ENCODE results near the gene SDCBP2. TPM values are rescaled to one million over a fixed set of nuclear protein-coding genes. Genes with fewer than 3 reads are reported as not detected.
"Not testable (repeated sequence)": the region's sequence is repeated elsewhere in the genome, so short reads cannot be mapped to it uniquely, and the experiment has no call there.

Gene SDCBP2
- total RNA-seq, 4 donors from 2014 or later, result 90.2 to 175 (median 134) TPM

DNA sequence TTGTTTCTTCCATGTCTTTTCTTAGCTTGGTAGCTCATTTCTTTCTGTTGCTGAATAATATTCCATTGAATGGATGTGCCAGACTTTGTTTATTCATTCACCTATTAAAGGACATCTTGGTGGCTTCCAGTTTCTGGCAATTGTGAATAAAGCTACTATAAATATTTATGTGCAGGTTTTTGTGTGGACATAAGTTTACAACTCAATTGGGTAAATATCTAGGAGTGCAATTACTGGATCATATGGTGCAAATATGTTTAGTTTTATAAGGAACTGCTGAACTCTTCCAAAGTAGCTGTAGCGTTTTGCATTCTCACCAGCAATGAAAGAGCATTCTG, 16.8 kb upstream of the SDCBP2 start:
- H3K27ac ChIP-seq, result no peak overlapping the region
- H3K4me1 ChIP-seq, result no peaks in the 10 kb centered on the region
- DNase-seq, result no peak
- WGBS, 2 donors, result 80 to 89% methylated on average over 1 of the region's 1 CpG
- intact Hi-C loops (cut with DNase I), result no loop called here
- TF ChIP-seq, protein P1, sequence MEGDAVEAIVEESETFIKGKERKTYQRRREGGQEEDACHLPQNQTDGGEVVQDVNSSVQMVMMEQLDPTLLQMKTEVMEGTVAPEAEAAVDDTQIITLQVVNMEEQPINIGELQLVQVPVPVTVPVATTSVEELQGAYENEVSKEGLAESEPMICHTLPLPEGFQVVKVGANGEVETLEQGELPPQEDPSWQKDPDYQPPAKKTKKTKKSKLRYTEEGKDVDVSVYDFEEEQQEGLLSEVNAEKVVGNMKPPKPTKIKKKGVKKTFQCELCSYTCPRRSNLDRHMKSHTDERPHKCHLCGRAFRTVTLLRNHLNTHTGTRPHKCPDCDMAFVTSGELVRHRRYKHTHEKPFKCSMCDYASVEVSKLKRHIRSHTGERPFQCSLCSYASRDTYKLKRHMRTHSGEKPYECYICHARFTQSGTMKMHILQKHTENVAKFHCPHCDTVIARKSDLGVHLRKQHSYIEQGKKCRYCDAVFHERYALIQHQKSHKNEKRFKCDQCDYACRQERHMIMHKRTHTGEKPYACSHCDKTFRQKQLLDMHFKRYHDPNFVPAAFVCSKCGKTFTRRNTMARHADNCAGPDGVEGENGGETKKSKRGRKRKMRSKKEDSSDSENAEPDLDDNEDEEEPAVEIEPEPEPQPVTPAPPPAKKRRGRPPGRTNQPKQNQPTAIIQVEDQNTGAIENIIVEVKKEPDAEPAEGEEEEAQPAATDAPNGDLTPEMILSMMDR (IDR thresholded peaks at IDR 0.05), result no peak
- no peak for TF ChIP-seq POLR2A (IDR thresholded peaks at IDR 0.05)
- H3K4me3 ChIP-seq, result no peak overlapping the region
- peaks cover 0 to 6% (median 0%) of the 10 kb centered on the region in 3 donors for H3K9me3 ChIP-seq
- no peaks in the 10 kb centered on the region for H3K27me3 ChIP-seq
- H3K36me3 ChIP-seq, result peaks cover 0 to 7% (median 0%) of the 10 kb centered on the region in 3 donors

DNA sequence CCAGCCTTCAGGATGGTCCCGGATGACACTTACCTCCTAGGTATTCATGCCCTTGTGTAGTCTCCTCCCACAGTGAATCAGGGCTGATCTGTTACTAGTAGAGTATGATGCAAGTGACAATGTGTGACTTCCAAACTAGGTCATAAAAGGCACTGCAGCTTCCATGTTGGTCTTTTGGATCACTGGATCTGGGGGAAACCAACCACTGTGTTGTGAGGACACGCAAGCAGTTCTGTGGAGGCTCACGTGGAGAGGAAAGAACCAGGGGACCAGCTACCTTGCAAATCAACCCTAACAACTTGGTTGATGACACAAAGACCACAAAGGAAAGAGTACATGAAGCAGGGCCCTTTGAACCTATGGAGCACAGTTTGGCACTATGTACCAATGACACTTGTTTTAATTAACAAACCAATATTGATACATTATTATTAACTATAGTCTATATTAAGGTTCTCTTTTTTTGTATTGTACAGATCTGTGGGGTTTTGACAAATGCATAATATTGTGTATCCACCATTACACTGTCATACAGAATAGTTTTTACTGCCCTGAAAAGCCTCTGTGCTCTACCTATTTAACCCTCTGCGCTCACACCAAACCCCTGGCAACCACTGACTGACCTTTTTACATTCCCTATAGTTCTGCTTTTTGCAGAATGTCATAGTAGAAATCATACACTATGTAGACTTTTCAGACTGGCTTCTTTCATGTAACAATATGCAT, 16.3 kb upstream of the SDCBP2 start:
- peaks cover 0 to 6% (median 0%) of the 10 kb centered on the region in 3 donors for H3K9me3 ChIP-seq
- WGBS, 2 donors, result 86 to 94% methylated on average over 4 of the region's 4 CpGs
- no peak for TF ChIP-seq POLR2A (IDR thresholded peaks at IDR 0.05)
- H3K4me3 ChIP-seq, result no peak overlapping the region
- intact Hi-C loops (cut with DNase I), result no loop called here
- DNase-seq, result no peak
- no peaks in the 10 kb centered on the region for H3K27me3 ChIP-seq
- H3K27ac ChIP-seq, result no peak overlapping the region
- peaks cover 0 to 2% (median 0%) of the 10 kb centered on the region in 3 donors for H3K36me3 ChIP-seq
- H3K4me1 ChIP-seq, result no peaks in the 10 kb centered on the region

DNA sequence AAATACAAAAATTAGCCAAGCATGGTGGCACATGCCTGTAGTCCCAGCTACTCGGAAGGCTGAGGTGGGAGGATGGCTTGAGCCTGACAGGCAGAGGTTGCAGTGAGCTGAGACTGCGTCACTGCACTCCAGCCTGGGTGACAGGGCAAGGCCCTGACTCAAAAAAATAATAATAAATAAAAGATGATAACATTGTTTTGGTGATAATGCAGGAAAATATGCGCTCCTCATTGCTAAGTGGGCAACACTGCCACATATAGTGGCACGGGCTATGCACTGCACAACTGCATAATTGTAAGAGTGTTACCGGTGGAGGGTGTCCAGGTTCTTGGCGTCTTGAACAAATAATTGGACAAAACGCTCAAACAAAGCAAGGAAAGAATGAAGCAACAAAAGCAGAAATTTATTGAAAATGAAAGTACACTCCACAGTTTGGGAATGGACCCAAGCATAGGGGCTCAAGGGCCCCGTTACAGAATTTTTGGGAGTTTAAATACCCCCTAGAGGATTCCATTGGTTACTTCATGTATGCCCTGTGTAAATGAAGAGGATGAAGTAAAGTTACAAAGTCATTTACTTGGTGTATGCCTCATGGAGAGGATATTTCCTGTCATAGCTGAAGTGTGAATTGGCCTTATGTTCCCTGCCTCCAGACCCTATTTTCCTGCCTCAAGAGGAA, 14.6 kb upstream of the SDCBP2 start:
- TF ChIP-seq, protein P1 (IDR thresholded peaks at IDR 0.05), result peak in 1 of 6 experiments; percentile 8
- WGBS, 2 donors, result 81 to 86% methylated on average over 8 of the region's 8 CpGs
- H3K27me3 ChIP-seq; H3K4me3 ChIP-seq; H3K36me3 ChIP-seq; H3K27ac ChIP-seq; H3K4me1 ChIP-seq; intact Hi-C loops (cut with DNase I); H3K9me3 ChIP-seq; DNase-seq: not testable (repeated sequence)

DNA sequence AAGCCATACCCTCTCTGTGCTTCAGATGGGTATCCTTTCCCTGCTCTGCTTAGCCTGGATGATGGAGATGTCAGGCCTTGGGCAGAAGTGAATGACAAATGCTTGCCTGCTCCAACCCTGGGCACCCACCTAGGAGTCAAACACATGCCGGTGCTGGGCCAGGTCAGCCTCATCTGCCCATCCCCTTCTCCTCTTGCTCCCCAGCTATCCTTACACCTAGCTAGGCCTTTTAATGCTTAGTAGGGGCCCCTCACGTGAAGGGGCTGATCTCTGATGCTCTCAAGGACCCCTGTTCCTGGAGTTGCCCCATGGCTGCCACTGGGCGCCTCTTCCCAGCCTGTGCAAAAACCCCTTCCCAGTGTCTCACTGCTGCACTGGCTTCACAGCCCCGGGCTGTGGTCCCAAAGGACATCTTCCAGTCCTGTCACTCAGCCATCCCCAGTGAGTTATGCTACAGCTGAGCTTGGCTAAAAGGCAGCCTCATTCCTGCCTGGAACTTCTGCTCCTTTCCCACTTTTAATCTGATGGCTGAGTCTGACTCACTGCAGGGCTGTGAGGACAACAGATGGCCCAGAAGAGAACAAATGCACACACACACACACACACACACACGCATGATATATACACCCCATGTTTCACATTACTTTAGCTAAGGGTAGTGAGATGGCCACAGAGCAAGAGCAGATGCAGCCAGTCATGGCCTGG, 12.8 kb upstream of the SDCBP2 start:
- WGBS, 2 donors, result 82 to 85% methylated on average over 3 to 5 of the region's 5 CpGs
- Histone ChIP-seq H3K27me3 (no peaks in the 10 kb centered on the region), H3K4me1 (peaks cover 5 to 15% (median 5%) of the 10 kb centered on the region in 3 donors), H3K4me3 (no peak overlapping the region), H3K9me3 (no peaks in the 10 kb centered on the region), H3K36me3 (no peaks in the 10 kb centered on the region), H3K27ac (no peak overlapping the region)
- TF ChIP-seq, protein P1 (IDR thresholded peaks at IDR 0.05), result no peak
- TF ChIP-seq POLR2A (IDR thresholded peaks at IDR 0.05), result no peak
- intact Hi-C loops (cut with DNase I), result no loop called here
- DNase-seq, result no peak

DNA sequence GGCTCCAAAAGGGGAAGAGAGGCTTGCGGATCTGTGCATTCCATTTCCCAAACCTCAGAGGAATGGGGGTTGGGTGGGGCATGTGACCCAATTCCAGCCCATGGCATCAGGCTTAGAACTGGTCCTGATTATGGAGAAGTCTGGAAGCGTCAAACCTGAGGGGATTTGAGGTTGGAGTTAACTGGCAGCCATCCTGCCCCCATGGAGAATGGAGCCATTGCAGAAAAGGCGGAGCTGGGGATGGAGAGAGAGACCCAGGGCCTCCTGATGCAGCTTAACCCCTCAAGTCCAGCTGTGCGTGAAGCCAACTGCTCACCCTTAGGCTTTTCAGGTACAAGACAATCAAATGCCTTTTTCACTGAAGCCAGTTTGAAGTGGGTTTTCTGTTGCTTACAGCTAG, 9.9 kb upstream of the SDCBP2 start:
- no peak for DNase-seq
- no peak overlapping the region for H3K27ac ChIP-seq
- H3K4me1 ChIP-seq, result peaks cover 10 to 40% (median 19%) of the 10 kb centered on the region in 3 donors
- TF ChIP-seq, protein P1 (IDR thresholded peaks at IDR 0.05), result no peak
- no peak for TF ChIP-seq POLR2A (IDR thresholded peaks at IDR 0.05)
- H3K4me3 ChIP-seq, result no peak overlapping the region
- peaks cover 0 to 6% (median 0%) of the 10 kb centered on the region in 3 donors for H3K36me3 ChIP-seq
- WGBS, 2 donors, result 78 to 96% methylated on average over 3 of the region's 4 CpGs
- no peaks in the 10 kb centered on the region for H3K27me3 ChIP-seq
- H3K9me3 ChIP-seq, result no peaks in the 10 kb centered on the region
- intact Hi-C loops (cut with DNase I), result no loop called here
